ENCODE data around the gene RANBP9. TPM values are rescaled to one million over a fixed set of nuclear protein-coding genes. Genes with fewer than 3 reads are reported as not detected.

RANBP9 gene
- total RNA-seq, 1 donor from 2014 or later, result 64.7 TPM

DNA sequence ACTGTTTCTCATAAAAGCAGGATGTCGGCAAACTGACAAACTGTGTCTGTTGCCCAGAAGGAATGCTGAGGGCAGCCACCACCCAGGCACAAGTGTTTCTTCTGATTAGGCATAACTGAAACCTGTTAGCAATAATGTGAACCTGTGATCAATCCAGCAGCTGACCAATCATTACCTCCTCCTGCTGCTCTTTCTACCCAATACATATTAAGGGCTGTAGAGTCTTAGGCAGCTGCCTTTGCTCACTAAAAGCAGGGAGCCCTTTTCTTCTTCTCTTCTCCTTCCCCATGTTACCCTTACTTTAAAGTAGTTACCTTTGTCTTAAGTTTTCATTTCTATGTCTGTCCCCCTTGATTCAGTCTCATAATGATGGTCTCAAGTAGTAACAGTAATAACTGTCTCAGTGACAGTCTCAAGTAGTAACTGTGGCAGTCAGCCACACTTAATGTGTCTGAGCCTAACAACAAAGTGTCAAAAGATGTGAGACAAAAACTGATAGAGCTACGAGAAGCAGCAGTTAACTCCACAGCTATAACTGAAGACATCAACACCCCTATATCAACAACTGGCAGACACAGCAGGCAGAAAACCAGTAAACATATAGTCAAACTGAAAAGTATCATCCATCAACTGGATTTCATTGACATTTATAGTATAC is 37.0 kb downstream of the RANBP9 start:
- Mint-ChIP-seq H3K27me3 (ENCODE audit: unreplicated experiment) (no peaks in the 10 kb centered on the region), H3K4me3 (ENCODE audit: unreplicated experiment) (no peak overlapping the region), H3K27ac (ENCODE audit: unreplicated experiment) (peak overlapping the region; percentile 1), H3K9me3 (ENCODE audit: unreplicated experiment) (no peaks in the 10 kb centered on the region), H3K36me3 (ENCODE audit: low read depth, unreplicated experiment) (no peaks in the 10 kb centered on the region), H3K4me1 (ENCODE audit: unreplicated experiment) (peaks cover 35% of the 10 kb centered on the region)
- TF ChIP-seq, protein P1, sequence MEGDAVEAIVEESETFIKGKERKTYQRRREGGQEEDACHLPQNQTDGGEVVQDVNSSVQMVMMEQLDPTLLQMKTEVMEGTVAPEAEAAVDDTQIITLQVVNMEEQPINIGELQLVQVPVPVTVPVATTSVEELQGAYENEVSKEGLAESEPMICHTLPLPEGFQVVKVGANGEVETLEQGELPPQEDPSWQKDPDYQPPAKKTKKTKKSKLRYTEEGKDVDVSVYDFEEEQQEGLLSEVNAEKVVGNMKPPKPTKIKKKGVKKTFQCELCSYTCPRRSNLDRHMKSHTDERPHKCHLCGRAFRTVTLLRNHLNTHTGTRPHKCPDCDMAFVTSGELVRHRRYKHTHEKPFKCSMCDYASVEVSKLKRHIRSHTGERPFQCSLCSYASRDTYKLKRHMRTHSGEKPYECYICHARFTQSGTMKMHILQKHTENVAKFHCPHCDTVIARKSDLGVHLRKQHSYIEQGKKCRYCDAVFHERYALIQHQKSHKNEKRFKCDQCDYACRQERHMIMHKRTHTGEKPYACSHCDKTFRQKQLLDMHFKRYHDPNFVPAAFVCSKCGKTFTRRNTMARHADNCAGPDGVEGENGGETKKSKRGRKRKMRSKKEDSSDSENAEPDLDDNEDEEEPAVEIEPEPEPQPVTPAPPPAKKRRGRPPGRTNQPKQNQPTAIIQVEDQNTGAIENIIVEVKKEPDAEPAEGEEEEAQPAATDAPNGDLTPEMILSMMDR (IDR thresholded peaks at IDR 0.05; ENCODE audit: unreplicated experiment), result no peak
- DNase-seq (ENCODE audit: low spot score), result no peak

DNA sequence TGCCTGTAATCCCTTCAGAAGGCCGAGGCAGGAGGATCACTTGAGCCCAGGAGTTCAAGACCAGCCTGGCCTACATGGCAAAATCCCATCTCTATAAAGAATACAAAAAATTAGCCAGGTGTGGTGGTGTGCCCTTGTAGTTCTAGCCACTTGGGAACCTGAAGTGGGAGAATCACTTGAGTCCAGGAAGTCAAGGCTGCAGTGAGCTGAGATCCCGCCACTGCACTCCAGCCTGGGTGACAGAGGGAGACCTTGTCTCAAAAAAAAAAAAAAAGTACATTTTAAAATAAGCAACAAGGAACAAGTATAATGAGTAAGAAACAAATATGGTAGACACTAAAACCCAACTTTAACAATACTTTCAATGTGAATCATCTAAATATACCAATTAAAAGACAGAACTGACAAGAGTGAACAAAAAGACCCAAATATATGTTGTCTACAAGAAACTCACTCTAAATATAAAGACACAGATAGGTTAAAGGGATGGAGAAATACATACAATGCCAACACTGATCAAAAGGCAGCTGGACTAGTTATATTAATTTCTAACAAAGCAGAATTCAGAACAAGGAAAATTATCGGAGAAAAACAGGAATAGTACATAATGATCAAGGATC is 37.7 kb downstream of the RANBP9 start:
- H3K27ac Mint-ChIP-seq (ENCODE audit: unreplicated experiment), result no peak overlapping the region
- no peak for DNase-seq (ENCODE audit: low spot score)
- H3K27me3 Mint-ChIP-seq (ENCODE audit: unreplicated experiment), result no peaks in the 10 kb centered on the region
- H3K36me3 Mint-ChIP-seq (ENCODE audit: low read depth, unreplicated experiment), result no peaks in the 10 kb centered on the region
- H3K4me3 Mint-ChIP-seq (ENCODE audit: unreplicated experiment), result no peak overlapping the region
- no peaks in the 10 kb centered on the region for H3K9me3 Mint-ChIP-seq (ENCODE audit: unreplicated experiment)
- peaks cover 35% of the 10 kb centered on the region for H3K4me1 Mint-ChIP-seq (ENCODE audit: unreplicated experiment)
- TF ChIP-seq, protein P1 (IDR thresholded peaks at IDR 0.05; ENCODE audit: unreplicated experiment), result no peak

DNA sequence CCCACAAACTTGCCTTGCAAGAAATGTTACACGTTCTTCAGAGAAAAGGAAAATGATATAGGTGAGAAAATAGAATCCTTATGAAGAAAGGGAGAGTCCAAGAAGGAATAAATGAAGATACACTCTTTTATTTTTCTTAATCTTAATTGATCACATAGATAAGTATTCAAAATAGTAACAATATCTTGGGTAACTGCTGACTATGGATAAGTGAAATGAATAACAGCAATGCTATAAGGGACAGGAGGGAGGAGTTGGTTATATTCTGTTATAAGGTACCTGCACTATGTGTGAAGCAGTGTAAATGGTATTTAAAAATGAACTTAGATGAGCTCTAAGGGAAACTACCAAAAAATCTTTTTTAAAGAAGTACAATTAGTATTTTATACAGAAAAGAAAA is 38.3 kb downstream of the RANBP9 start:
- H3K9me3 Mint-ChIP-seq (ENCODE audit: unreplicated experiment), result no peaks in the 10 kb centered on the region
- TF ChIP-seq, protein P1 (IDR thresholded peaks at IDR 0.05; ENCODE audit: unreplicated experiment), result no peak
- peaks cover 32% of the 10 kb centered on the region for H3K4me1 Mint-ChIP-seq (ENCODE audit: unreplicated experiment)
- no peak overlapping the region for H3K27ac Mint-ChIP-seq (ENCODE audit: unreplicated experiment)
- DNase-seq (ENCODE audit: low spot score), result no peak
- no peaks in the 10 kb centered on the region for H3K27me3 Mint-ChIP-seq (ENCODE audit: unreplicated experiment)
- no peaks in the 10 kb centered on the region for H3K36me3 Mint-ChIP-seq (ENCODE audit: low read depth, unreplicated experiment)
- H3K4me3 Mint-ChIP-seq (ENCODE audit: unreplicated experiment), result no peak overlapping the region

DNA sequence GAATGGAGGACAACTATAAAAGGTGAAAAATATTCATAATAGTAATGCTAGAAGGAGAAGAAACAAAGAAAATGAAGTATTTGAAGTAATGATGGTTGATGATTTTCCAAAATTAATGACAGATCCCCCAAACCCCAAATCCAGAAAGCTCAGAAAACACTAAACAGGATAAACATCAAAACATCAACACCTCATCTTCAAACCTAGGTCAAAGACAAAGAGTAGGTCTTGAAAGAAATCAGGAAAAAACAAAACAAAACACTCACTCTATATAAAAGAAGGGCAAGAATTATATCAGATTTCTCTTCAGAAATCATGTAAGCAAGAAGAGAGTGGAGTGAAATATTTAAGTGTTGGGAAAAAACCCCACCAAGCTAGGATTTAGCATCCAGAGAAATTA is 38.7 kb downstream of the RANBP9 start:
- H3K36me3 Mint-ChIP-seq (ENCODE audit: low read depth, unreplicated experiment), result no peaks in the 10 kb centered on the region
- peaks cover 34% of the 10 kb centered on the region for H3K4me1 Mint-ChIP-seq (ENCODE audit: unreplicated experiment)
- TF ChIP-seq, protein P1 (IDR thresholded peaks at IDR 0.05; ENCODE audit: unreplicated experiment), result no peak
- peak overlapping the region; percentile 39 for H3K27ac Mint-ChIP-seq (ENCODE audit: unreplicated experiment)
- DNase-seq (ENCODE audit: low spot score), result no peak
- H3K4me3 Mint-ChIP-seq (ENCODE audit: unreplicated experiment), result no peak overlapping the region
- no peaks in the 10 kb centered on the region for H3K9me3 Mint-ChIP-seq (ENCODE audit: unreplicated experiment)
- H3K27me3 Mint-ChIP-seq (ENCODE audit: unreplicated experiment), result no peaks in the 10 kb centered on the region

DNA sequence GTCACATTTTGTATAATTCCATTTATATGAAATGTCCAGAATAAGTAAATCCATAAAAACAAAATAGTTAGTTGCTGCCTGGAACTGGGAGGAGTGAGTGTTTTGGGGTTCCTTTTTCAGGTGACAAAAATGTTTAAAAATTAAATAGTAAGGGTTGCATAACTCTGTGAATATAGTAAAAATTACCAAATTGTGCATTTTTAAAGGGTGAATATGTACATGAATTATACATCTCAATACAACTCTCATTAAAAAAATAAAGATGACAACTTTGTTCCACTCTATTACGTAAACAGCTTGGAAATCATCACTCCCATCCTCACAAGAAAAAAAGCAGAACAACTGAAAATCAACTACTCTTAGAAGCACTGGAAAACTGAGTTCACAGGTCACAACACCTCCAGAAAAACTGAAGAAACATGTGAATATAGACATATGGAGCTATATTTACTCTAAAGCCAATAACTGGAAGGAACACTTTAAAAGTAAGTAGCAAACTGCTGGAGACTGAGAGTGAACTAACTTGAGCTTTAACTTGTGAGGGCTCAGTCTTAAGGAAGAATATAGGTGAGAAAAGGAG is 40.0 kb downstream of the RANBP9 start:
- H3K4me3 Mint-ChIP-seq (ENCODE audit: unreplicated experiment), result no peak overlapping the region
- TF ChIP-seq, protein P1 (IDR thresholded peaks at IDR 0.05; ENCODE audit: unreplicated experiment), result no peak
- H3K36me3 Mint-ChIP-seq (ENCODE audit: low read depth, unreplicated experiment), result no peaks in the 10 kb centered on the region
- DNase-seq (ENCODE audit: low spot score), result no peak
- no peak overlapping the region for H3K27ac Mint-ChIP-seq (ENCODE audit: unreplicated experiment)
- H3K4me1 Mint-ChIP-seq (ENCODE audit: unreplicated experiment), result peaks cover 33% of the 10 kb centered on the region
- no peaks in the 10 kb centered on the region for H3K27me3 Mint-ChIP-seq (ENCODE audit: unreplicated experiment)
- no peaks in the 10 kb centered on the region for H3K9me3 Mint-ChIP-seq (ENCODE audit: unreplicated experiment)

All from endothelial cell (in vitro differentiated cells).